H9 (cell line): ENCODE results near the gene SORBS1. TPM values are rescaled to one million over a fixed set of nuclear protein-coding genes. Genes with fewer than 3 reads are reported as not detected.

Source experiments
- DNase-seq: peaks from one replicate; pipeline ENCODE4 v3.0.0-alpha.2; 2017
- H2AFZ ChIP-seq: one replicate; pipeline ENCODE4 v1.6.1; 2013; ENCODE audit warnings: mild to moderate bottlenecking, low read length, control low read depth, moderate library complexity
- H2AK5ac ChIP-seq: 2 replicates; pipeline ENCODE4 v1.6.1; 2013; ENCODE audit warnings: low read length, control low read depth, mixed read lengths; ENCODE audit not compliant: insufficient read length
- H2BK120ac ChIP-seq: one replicate; pipeline ENCODE4 v1.6.1; 2013; ENCODE audit warnings: low read depth, mild to moderate bottlenecking, low read length, control low read depth, inconsistent platforms; ENCODE audit not compliant: poor library complexity, severe bottlenecking
- H2BK12ac ChIP-seq: 2 replicates; pipeline ENCODE4 v1.6.1; 2013; ENCODE audit warnings: low read length, control low read depth, mixed read lengths, low read depth; ENCODE audit not compliant: insufficient read length
- H2BK15ac ChIP-seq: 2 replicates; pipeline ENCODE4 v1.6.1; 2013; ENCODE audit warnings: low read depth, low read length, control low read depth
- H2BK20ac ChIP-seq: one replicate; pipeline ENCODE4 v1.6.1; 2013; ENCODE audit warnings: low read depth, mild to moderate bottlenecking, low read length, control low read depth, inconsistent platforms; ENCODE audit not compliant: poor library complexity, severe bottlenecking
- H2BK5ac ChIP-seq: 2 replicates; pipeline ENCODE4 v1.6.1; 2013; ENCODE audit warnings: low read length, control low read depth, mixed read lengths; ENCODE audit not compliant: insufficient read length
- H3K14ac ChIP-seq: 2 replicates; pipeline ENCODE4 v1.6.1; 2013; ENCODE audit warnings: low read length, control low read depth; ENCODE audit not compliant: insufficient read depth
- H3K18ac ChIP-seq: 2 replicates; pipeline ENCODE4 v1.6.1; 2013; ENCODE audit warnings: low read depth, mild to moderate bottlenecking, mixed read lengths, low read length, control low read depth; ENCODE audit not compliant: insufficient read length
- H3K23ac ChIP-seq: 2 replicates; pipeline ENCODE4 v1.6.1; 2013; ENCODE audit warnings: low read length, control low read depth, mixed read lengths, low read depth; ENCODE audit not compliant: insufficient read length
- H3K23me2 ChIP-seq: 2 replicates; pipeline ENCODE4 v1.6.1; 2013; ENCODE audit warnings: low read depth, mild to moderate bottlenecking, mixed read lengths, low read length, control low read depth; ENCODE audit not compliant: insufficient read length, poor library complexity, severe bottlenecking
- H3K27ac ChIP-seq: 2 replicates; pipeline ENCODE4 v1.5.1; 2013; ENCODE audit warnings: low read length, control low read depth, mixed read lengths, low read depth; ENCODE audit not compliant: insufficient read length
- H3K27me3 ChIP-seq: 2 replicates; pipeline ENCODE4 v1.6.1; 2013; ENCODE audit warnings: low read length, control low read depth, inconsistent platforms; ENCODE audit not compliant: insufficient read depth
- H3K4ac ChIP-seq: 2 replicates; pipeline ENCODE4 v1.6.1; 2013; ENCODE audit warnings: low read depth, mild to moderate bottlenecking, control low read depth, inconsistent platforms, low read length, moderate library complexity
- H3K4me1 ChIP-seq: 2 replicates; pipeline ENCODE4 v1.6.1; 2013; ENCODE audit warnings: low read length, control low read depth, inconsistent platforms; ENCODE audit not compliant: insufficient read depth
- H3K4me2 ChIP-seq: 2 replicates; pipeline ENCODE4 v1.6.1; 2013; ENCODE audit warnings: low read length, control low read depth, mixed read lengths; ENCODE audit not compliant: insufficient read length, insufficient read depth
- H3K56ac ChIP-seq: 2 replicates; pipeline ENCODE4 v1.6.1; 2013; ENCODE audit warnings: low read depth, mild to moderate bottlenecking, mixed read lengths, low read length, control low read depth; ENCODE audit not compliant: insufficient read length
- H3K79me1 ChIP-seq: 2 replicates; pipeline ENCODE4 v1.6.1; 2013; ENCODE audit warnings: low read depth, mild to moderate bottlenecking, moderate library complexity, low read length, control low read depth, inconsistent platforms; ENCODE audit not compliant: insufficient read depth, poor library complexity, severe bottlenecking
- H3K79me2 ChIP-seq: 2 replicates; pipeline ENCODE4 v1.6.1; 2013; ENCODE audit warnings: low read length, control low read depth, inconsistent platforms; ENCODE audit not compliant: insufficient read depth
- H3K9ac ChIP-seq: 2 replicates; pipeline ENCODE4 v1.6.1; 2013; ENCODE audit warnings: low read length, control low read depth, mixed read lengths; ENCODE audit not compliant: insufficient read length; ENCODE audit errors: extremely low read depth
- H3K9me3 ChIP-seq: one replicate; pipeline ENCODE4 v1.6.1; 2013; ENCODE audit warnings: low read depth, low read length, inconsistent platforms; ENCODE audit not compliant: control insufficient read depth
- H3T11ph ChIP-seq: one replicate; pipeline ENCODE4 v1.6.1; 2013; ENCODE audit warnings: mild to moderate bottlenecking, low read length, control low read depth, inconsistent platforms
- H4K20me1 ChIP-seq: one replicate; pipeline ENCODE4 v1.6.1; 2013; ENCODE audit not compliant: control insufficient read depth, insufficient read length, insufficient read depth
- H4K5ac ChIP-seq: 2 replicates; pipeline ENCODE4 v1.6.1; 2013; ENCODE audit warnings: low read depth, mild to moderate bottlenecking, mixed read lengths, low read length, control low read depth; ENCODE audit not compliant: insufficient read length
- H4K8ac ChIP-seq: replicated peaks from 2 replicates; pipeline ENCODE4 v1.6.1; 2013; ENCODE audit warnings: low read length, control low read depth, mixed read lengths, low read depth; ENCODE audit not compliant: insufficient read length
- H4K91ac ChIP-seq: 2 replicates; pipeline ENCODE4 v1.6.1; 2013; ENCODE audit warnings: low read depth, mild to moderate bottlenecking, moderate library complexity, mixed read lengths, low read length, control low read depth; ENCODE audit not compliant: insufficient read length
- H3K27ac Mint-ChIP-seq, 3 experiments: 2 replicates in 2 of 3; 3 replicates in 1 of 3; pipeline ENCODE4 v1.8.0; 2020 to 2021; ENCODE audit warnings: mixed read lengths in 3 of 3, mild to moderate bottlenecking in 1 of 3, moderate library complexity in 1 of 3
- H3K27me3 Mint-ChIP-seq: 2 replicates; pipeline ENCODE4 v1.8.0; 2021; ENCODE audit warnings: low read depth, mild to moderate bottlenecking, moderate library complexity, mixed read lengths
- H3K36me3 Mint-ChIP-seq, 3 experiments: 2 replicates in 2 of 3; 3 replicates in 1 of 3; pipeline ENCODE4 v1.8.0; 2020 to 2021; ENCODE audit warnings: low read depth in 3 of 3, mixed read lengths in 3 of 3; ENCODE audit not compliant: insufficient read depth in 1 of 3
- H3K4me1 Mint-ChIP-seq, 2 experiments: 2 replicates each; pipeline ENCODE4 v1.8.0; 2020; ENCODE audit warnings: mixed read lengths in 2 of 2
- H3K4me3 Mint-ChIP-seq, 2 experiments: 2 replicates in 1 of 2; 3 replicates in 1 of 2; pipeline ENCODE4 v1.8.0; 2020 to 2021; ENCODE audit warnings: mild to moderate bottlenecking in 2 of 2, mixed read lengths in 2 of 2, moderate library complexity in 1 of 2
- H3K9me3 Mint-ChIP-seq, 2 experiments: 2 replicates in 1 of 2; 3 replicates in 1 of 2; pipeline ENCODE4 v1.8.0; 2020; ENCODE audit warnings: mild to moderate bottlenecking in 2 of 2, mixed read lengths in 2 of 2, moderate library complexity in 1 of 2
- WGBS: extraction: QIAGEN DNeasy Blood & Tissue Kit; methylation state at CpG from one replicate; pipeline ENCODE4 v1.1.7; 2013; ENCODE audit warnings: missing lambda C conversion rate, low lambda C conversion rate, mixed read lengths; ENCODE audit not compliant: insufficient read length; ENCODE audit errors: extremely low coverage; 5-methylcytosine and 5-hydroxymethylcytosine counted together
- total RNA-seq: library from RNA; stranded (reverse); gene quantifications from 2 replicates; pipeline ENCODE4 v1.2.1, GENCODE V29; 2021
- TF ChIP-seq, protein P1 (sequence below): fragments of 200-600 bp; sonication (generic); conservative IDR thresholded peaks from 3 replicates; pipeline ENCODE4 v1.8.0; 2021; ENCODE audit warnings: antibody characterized with exemption, mild to moderate bottlenecking

The SORBS1 gene
- total RNA-seq, 1 experiment from 2014 or later: 24.3 TPM

DNA sequence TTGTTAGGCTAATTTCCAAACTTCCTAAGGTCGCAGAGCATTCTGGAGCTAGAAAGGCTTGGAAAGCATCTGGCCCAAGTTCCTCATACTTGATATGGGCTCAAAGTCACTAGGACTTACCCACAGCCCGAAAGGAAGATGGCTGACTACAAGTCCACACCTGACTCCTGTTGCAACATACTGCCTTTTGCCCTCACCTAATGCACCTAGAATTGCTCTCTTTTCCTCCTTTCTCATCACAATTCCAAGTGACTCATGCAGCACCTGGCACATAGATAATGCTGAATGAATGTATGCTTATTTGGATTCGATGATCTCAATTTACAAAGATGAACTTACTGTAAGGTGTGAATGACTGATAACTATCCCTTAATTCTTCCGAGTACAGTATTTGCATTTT lies 131.5 kb downstream of the SORBS1 start:
- no peak overlapping the region; a peak in 1 of 7 replicates for H3K27ac Mint-ChIP-seq
- Histone ChIP-seq H2AFZ (no peak overlapping the region), H2BK20ac (no peak overlapping the region), H4K20me1 (no peaks in the 10 kb centered on the region), H4K8ac (no peak overlapping the region), H3K4me2 (no peak overlapping the region), H4K91ac (no peak overlapping the region), H2BK5ac (no peak overlapping the region), H3K23ac (no peak overlapping the region), H3K4me1 (no peaks in the 10 kb centered on the region), H3K27ac (no peak overlapping the region), H3K14ac (no peak overlapping the region), H4K5ac (no peak overlapping the region), H2BK120ac (no peak overlapping the region), H3K18ac (no peak overlapping the region), H3K9ac (no peak overlapping the region), H3T11ph (no peak overlapping the region), H3K56ac (no peak overlapping the region), H3K79me2 (no peaks in the 10 kb centered on the region), H2AK5ac (no peak overlapping the region), H3K9me3 (no peaks in the 10 kb centered on the region), H3K27me3 (no peaks in the 10 kb centered on the region), H2BK15ac (no peak overlapping the region), H3K23me2 (no peaks in the 10 kb centered on the region), H2BK12ac (no peak overlapping the region), H3K79me1 (no peaks in the 10 kb centered on the region), H3K4ac (no peak overlapping the region)
- DNase-seq: no peak
- H3K27me3 Mint-ChIP-seq: no peaks in the 10 kb centered on the region
- H3K36me3 Mint-ChIP-seq: peaks cover 3 to 6% (median 4%) of the 10 kb centered on the region in 3 experiments; a peak in 5 of 7 replicates
- WGBS: no CpG with 5 or more reads among the region's 4 CpGs
- H3K4me3 Mint-ChIP-seq: no peak overlapping the region
- H3K4me1 Mint-ChIP-seq: peaks cover 0 to 7% of the 10 kb centered on the region in 2 experiments; a peak in 1 of 4 replicates
- TF ChIP-seq, protein P1, sequence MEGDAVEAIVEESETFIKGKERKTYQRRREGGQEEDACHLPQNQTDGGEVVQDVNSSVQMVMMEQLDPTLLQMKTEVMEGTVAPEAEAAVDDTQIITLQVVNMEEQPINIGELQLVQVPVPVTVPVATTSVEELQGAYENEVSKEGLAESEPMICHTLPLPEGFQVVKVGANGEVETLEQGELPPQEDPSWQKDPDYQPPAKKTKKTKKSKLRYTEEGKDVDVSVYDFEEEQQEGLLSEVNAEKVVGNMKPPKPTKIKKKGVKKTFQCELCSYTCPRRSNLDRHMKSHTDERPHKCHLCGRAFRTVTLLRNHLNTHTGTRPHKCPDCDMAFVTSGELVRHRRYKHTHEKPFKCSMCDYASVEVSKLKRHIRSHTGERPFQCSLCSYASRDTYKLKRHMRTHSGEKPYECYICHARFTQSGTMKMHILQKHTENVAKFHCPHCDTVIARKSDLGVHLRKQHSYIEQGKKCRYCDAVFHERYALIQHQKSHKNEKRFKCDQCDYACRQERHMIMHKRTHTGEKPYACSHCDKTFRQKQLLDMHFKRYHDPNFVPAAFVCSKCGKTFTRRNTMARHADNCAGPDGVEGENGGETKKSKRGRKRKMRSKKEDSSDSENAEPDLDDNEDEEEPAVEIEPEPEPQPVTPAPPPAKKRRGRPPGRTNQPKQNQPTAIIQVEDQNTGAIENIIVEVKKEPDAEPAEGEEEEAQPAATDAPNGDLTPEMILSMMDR: no peak
- no peaks in the 10 kb centered on the region for H3K9me3 Mint-ChIP-seq
